ENCODE data around the gene CLDN14.
A peak's percentile ranks its signal among the peaks of the same experiment; 100 is the strongest.
"Not testable (repeated sequence)": the region's sequence is repeated elsewhere in the genome, so short reads cannot be mapped to it uniquely, and the experiment has no call there.

Gene CLDN14

DNA sequence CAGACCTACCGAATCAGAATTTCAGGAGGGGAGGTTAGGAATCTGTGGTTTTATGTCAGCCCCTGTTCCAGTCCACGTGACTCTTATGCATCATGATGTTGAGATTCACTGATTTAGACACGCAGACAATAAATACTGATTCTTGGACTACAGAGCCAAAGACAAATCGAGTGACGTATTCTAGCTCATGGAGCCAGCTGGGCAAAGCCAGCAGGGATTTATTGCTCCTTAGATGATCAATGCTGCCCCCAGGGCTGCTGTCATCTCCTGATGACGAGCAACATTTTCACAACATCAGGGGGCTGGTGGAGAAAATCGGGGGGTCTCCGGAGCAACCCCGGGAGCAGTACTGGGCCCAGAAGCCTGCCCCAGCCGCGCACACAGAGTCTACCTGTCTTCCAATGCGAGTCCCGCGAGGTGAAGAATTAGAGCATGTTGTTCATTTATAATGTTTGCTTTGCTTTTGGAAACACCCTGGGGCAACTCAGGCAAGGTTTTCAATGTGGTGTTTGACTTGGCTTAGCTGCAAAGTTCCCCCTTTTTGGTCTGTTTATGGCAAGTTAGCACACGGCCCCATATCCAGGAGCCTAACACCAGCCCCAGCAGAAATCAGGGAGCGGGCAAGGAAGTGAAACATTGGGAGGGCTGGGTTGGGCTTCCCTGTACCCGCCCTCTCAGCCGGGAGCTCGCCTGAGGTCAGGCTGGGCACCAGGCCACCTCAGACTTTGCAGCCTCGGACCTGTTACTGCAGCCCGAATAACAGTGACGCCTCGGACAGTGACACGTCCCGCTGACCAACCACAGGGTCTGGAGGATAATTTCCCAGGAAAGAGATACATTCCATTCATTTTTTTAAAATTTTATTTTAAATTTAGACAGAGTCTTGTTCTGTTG, 19.9 kb upstream of the CLDN14 start:
- DNase-seq: no peak

DNA sequence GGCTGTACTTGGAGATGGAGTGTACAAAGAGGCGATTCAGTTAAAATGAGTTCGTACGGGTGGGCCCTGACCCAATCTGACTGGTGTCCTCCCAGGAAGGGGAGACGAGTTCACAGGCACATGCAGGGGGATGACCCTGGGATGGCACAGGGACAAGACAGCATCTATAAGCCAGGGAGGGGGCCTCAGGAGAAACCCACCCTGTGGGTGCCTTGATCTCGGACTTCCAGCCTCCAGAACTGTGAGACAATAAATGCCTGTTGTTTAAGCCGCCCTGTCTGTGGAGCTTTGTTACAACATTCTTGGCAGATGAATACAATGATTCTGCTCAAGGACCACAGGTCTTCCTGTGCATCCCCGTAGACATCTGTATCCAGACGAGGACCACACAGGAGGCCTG, 14.6 kb upstream of the CLDN14 start:
- no peak for DNase-seq

DNA sequence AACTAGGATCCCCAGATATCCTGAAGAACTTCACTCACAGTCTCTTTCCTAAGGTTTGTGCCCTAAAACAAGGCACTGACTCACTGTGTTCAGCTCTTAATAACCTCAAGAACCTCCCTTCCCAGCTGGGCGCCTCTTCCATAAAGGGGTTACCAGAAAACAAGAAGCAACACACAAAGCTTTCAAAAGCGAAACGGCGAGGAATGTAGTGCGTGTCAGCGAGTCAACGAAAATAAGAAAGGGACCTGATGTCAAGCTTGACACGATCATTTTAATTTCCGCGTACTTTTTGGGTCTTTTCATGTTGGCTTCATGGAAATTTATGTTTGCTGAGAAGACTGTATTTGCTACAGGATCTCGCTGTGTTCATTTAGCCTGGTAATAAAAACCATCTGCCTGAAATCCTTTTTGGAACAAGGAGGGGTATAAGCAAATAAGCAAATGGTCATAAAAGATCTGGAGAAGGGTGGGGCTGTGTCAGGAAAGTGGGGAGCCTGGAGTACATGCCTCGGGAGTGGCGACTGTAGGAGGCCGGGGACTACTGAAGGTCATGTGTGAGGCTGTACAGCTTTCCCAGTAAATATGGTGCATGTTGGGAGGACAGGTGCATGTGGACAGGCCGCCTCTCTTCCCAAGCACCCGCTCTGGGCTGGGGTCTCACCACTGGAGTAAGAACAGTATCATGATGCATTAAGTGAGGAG, 11.4 kb upstream of the CLDN14 start:
- DNase-seq: no peak

DNA sequence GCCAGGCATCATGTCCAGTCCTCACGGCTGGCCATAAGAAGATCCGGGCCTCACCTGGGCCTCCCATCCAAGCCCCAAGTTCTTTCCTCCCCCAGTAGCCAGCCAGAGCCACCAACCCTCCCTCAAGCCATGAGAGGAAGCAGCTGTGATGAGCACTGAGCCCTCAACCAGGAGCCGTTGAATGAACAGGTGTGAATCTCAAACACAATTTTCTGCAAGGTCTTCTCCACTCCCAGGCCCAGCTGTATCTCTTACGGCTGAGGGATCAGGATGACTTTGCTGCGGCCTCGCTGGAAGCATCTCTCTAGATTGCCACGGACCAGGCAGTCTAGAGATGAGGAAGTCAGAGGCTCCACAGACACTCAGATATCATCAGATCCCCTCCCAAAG, 9.8 kb upstream of the CLDN14 start:
- DNase-seq: no peak

DNA sequence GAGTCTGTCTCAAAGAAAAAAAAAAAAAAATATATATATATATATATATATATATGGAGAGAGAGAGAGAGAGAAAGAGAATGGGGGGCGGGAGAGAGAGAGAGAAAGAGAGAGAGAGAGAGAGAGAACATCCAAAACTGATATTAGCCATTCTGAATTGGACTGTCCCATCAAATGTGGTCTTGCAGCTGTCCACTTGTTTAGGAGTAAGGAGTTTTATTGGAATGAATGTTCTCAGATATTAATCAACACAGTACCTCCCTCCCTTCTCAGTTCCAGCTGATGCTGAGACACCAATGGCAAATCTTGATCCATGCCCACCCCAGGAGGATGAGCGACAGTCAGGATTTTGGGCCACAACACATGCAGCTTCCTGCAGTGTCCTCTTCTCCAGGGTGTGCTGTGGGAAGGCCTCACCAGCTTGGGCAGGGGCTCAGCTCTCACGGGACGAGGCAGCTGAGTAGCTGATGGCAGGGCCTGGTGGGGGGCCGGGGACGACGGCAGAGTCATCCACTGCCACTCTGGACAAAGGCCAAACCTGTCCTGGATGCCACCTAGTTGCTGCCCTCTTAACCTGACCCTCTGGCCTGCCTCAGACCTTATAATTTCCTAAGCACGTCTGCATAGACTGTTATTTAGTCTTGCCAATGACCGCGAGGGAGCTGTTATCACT, 9.3 kb upstream of the CLDN14 start:
- no peak for DNase-seq

DNA sequence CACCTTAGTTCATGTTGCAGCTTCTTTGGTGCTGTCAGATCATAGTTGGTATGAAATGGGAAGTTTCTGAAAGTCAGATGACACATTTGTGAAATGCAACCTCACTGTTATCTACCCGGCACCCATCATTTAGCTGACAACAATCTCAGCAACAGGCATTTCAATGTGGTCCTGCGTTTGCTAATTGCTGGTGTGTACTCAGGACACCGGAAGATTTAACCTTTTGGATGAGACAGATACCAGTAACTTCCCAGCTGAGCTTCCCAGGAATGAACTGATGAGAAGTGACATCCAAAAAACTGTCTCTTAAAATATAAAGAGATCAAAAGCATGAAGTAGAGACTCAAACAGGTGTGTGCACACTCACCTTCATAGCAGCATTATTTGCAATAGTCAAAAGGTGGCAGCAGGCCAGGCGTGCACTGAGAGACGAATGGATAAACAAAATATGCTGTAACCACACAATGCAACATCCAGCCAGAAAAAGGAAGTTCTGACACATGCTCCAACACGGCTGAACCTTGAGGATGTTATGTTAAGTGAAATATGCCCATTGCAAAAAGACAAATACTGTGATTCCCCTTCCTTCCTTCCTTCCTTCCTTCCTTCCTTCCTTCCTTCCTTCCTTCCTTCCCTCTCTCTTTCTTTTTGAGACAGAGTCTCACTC, 7.9 kb upstream of the CLDN14 start:
- peak in 1 of 2 donors; percentile 50 for DNase-seq

DNA sequence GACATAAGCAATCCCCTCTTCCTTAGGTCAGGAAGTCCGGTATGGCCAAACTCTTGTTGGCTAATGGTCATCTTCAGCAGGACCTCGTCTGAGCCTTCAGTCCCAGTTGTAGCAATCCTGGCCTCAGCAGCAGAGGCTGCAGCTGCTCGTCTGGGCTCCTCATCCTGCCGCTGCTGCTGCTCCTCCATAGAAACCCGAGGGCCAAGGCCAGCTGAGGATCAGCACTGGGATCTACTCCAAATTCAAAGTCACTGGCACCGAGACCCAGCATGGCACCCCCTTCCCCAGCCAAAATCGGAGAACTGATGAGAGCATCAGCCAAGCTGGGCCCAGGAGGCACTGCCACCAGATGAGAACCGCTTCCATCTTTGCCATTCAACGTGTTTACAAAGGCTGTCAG, 6.3 kb upstream of the CLDN14 start:
- DNase-seq: no peak

DNA sequence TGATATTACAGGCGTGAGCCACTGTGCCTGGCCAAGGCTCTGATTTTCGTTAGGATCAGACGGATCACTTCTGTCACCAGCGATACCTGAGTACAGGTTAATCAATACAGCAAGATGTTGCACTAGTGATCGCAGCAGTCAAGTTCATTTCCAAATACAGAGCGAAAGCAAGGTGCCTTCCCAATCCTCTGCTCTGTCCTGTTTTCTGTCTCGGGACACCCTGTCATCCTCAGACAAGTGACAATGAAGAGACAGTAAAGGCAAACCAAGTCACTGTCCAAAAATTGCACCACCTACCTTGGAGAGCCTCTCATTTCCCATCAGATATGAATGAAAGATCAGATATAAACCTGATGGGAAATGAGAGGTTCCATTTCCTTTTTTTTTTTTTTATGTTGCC, 5.6 kb upstream of the CLDN14 start:
- DNase-seq: no peak

DNA sequence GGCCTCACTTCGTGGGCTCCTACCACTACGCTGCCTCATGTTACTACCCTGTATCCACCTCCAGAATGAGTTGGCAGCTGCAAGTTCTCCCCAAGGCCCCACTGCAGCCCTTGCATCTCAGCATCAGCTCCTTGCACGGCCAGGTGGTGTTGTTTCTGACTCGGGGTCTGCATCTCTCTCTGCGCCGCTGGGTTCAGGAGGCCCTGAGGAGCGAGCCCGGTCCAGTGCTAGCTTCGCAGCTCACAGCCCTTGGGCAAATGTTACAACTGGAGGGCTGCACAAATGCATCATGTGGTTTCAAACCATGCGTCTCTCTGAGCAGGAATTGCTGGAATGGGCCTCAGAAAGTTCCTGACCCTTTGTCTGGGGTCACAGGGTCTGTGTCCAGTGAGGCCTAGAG, 3.2 kb upstream of the CLDN14 start:
- DNase-seq: no peak

DNA sequence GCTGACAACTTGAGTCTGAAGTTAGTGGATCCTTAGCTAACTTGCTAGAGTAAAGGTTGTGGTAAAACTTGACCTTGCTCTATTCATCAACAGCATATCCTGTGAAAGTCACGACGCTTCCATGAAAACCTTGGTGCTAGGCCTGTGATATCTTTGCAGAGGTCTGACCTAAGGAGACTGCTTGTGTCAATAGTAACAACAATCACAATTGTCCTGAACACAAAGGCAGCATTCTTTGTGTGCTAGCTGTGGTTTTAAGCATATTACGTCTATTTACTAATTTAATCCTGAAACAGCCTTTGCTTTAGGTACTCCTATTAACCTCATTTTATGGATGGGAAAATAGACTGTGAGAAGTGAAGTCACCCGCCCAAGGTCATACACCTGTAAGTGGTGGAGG, 2.8 kb upstream of the CLDN14 start:
- DNase-seq: no peak

DNA sequence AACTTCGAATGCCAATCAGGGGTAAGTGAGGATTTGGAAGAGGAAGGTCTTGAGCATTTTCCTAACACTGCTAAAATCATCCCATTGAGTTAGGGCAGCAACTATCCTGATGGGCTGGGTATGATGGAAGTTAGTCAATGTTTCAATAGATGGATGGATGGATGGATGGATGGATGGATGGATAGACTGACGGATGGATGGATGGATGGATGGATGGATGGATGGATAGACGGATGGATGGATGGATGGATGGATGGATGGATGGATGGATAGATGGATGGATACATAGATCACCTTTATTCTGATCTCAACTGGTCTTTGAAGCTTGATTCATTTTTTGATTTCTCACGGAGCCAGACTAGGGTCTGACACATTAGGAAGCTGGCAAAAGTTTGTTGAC, 2.3 kb upstream of the CLDN14 start:
- DNase-seq: no peak

DNA sequence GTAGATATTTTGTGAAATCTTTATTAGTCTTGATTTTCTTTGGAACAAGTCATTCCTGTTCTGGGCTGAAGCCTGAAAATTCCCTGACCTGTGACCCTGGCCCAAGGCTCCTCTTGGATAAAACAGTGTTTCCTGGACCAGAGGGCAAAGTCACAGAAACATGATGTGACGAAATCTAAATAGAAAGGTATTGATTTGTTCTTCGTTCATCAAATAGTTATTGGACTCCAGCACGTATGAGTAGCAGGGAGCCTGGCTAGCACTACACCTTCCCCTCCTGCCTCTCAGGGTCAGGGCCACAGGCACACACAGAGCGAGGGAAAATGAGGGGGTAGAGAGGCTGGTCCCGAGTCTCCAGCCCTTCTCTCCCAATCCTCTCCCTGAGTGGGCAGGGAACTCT, 1.7 kb upstream of the CLDN14 start:
- DNase-seq: no peak

DNA sequence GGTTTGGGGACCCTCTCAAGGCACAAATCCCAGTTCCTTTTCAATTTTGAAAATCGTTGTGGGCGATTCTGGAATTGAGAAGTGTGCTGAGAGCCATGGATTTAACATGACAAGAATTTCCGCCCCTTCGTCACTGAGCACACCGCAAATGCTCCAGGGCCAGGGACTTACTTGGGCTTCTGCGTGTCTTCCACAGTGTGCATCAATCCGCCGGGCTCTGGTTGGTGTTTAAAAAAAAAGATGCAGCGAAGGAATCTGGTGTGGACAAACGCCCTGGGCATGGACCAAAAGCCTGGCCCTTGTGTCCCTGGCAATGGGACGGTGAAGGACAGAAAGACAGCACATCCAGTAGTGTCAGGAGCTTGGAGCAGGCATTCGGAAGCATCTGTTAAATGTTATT, 696 bp upstream of the CLDN14 start:
- DNase-seq: no peak

DNA sequence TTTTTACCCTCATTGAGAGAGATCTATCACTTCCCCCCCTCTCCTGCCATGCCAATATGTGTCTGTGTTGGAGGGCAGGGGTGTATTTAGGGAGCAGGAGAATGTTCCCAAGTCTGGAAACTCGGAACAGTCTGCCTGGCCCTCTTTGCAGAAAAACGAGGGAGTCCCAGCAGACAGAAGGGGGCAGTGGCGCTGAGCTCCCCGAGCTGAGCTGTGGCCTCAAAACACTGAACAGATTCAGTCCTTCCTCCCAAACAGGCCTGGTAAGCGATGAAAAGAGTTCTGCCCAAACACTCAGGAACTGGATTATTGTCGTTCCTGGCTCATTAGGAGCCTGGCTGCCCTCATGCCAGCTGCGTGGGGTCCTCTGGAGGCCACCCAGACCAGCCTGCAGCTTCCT, 981 bp downstream of the CLDN14 start:
- no peak for DNase-seq

DNA sequence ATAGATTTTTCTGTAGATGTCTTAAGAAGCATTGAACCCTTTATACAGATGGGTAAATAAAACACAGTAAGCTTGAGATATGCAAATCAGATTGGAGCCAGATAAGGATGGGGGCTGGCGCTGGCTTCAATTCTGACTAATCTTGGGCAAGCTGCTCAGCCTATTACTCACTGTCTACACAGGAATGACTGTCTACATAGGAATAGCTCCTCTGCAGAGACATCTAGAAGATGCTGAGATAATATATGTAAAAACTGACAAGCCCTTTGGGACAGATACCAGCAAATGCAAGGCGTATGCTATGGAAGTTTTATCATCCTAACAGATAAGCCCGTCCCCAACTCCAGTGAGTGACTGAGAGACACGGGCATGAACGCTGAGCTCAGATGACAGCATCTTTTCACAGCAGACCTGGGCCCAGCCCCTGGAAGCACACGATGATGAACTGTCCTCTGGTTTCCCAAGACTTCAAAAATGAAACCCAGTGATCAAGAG, 1.7 kb downstream of the CLDN14 start:
- DNase-seq: no peak

DNA sequence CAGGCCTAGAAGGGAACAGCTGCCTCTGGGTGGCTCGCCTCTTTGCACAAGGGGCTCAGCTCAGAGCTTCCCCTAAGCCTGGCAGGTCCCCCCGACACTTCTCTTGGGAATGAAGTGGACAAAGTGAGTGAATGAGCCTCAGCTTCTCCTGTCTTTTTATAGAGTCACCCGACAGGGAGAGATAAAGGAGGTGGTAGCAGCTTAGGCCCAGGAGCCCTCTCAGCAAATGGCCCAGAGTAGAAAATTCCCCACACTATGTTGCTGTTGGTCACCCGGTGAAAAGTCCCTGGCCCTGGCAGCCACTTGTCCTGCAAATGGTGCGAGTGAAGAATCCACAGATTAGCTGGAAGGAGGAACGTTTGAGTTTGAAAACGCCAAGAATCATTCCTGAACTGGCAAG, 2.4 kb downstream of the CLDN14 start:
- DNase-seq: no peak

DNA sequence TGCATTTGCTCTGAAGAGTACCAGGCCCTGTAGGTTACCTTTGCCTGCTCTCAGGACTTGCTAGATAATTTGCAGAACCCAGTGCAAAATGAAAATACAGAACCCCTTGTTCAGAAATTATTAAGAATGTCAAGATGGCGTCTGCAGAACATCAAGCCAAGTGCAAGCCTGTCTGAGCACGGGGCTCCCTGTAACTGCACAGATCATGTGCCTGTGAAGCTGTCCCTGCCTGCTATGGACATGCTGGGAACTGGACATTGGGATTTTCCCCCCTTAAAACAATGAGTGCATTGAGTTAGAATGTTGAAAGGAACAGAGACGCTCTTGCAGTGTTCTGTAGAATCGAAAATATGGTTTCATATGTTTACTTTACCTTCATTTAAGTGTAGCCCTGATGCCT, 2.9 kb downstream of the CLDN14 start:
- DNase-seq: no peak

DNA sequence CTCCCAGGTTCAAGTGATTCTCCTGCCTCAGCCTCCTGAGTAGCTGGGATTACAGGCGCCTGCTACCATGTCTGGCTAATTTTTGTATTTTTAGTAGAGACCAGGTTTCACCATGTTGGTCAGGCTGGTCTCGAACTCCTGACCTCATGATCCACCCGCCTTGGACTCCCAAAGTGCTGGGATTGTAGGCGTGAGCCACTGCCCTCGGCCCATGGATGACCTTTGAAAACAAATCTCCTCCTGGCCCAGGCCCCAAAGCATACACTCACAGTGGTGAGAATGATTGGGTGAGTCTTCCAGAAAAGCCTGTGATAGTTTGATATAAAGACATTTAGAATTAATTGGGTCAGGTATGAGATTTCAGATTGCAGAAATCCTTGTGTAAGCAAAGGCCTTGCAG, 3.4 kb downstream of the CLDN14 start:
- not testable (repeated sequence) for DNase-seq

DNA sequence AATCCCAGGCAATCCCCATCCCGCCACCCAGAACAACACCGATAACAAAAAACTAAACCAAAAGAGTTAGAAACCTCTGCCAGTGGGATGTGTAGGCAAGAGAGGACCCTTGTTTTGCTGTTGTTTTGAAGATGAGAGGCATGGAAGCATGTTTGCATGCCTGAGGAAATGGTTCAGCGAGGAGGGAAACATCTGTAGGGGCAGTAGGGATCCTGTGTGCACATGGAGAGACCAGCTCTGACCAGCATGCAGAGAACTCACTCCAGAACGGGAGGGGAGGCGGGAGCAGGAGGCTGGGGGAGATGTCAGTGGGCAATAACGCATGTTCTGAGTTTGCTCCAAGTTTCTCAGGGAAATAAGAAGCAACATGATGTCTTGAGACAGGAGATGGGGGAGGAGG, 5.3 kb downstream of the CLDN14 start:
- no peak for DNase-seq

DNA sequence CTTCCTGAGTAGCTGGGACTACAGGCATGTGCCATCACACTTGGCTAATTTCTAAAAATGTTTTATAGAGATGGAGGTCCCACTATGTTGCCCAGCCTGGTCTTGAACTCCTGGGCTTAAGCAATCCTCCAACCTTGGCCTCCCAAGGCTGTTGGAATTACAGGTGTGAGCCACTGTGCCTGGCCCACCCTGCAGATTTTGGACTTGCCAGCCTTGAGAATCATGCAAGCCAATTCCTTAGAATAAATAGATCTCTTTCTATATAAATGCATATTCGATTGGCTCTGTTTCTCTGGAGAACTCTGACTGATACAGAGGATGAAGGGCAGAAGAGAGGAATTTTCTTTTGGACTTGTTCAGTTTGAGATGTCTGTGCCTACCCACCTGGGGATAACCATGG, 6.7 kb downstream of the CLDN14 start:
- no peak for DNase-seq

DNA sequence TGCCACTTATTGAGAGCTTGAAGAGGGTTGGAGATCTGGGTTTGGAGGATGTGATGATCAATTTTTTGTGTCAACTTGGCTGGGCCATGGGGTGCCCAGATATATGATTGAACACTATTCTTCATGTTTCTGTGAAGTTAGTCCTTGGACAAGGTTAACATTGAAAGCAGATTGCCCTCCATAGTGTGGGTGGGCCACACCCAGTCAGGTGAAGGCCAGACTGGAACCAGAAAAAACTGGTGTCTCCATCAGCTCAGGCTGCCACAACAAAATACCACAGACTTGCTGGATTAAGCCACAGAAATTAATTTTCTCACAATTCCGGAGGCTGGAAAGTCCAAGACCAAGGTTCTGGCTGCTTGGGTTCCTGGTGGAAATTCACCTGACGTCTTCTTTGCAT, 7.5 kb downstream of the CLDN14 start:
- DNase-seq: no peak

DNA sequence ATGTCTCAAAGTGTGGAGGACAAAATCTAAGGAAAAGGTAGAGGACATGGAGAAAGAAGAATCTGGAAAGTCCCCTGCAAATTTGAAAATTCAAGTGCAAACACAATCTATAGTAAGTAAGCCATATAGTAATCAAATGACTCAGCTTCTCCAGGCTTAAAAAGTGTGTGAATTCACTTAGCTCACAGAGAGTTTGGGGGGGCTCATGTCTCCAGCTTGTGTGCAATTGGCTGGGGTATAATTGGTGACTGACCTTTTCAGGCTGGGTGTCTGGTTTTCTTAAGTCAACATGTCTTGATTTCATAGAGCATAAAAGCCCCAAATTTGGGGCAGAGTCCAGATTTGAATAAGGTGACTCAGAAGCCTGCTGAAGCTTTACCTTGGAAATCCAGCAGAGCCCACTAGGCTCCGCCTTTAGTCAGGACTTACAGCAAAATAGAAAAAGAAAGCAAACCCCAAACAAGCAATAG, 8.6 kb downstream of the CLDN14 start:
- no peak for DNase-seq

DNA sequence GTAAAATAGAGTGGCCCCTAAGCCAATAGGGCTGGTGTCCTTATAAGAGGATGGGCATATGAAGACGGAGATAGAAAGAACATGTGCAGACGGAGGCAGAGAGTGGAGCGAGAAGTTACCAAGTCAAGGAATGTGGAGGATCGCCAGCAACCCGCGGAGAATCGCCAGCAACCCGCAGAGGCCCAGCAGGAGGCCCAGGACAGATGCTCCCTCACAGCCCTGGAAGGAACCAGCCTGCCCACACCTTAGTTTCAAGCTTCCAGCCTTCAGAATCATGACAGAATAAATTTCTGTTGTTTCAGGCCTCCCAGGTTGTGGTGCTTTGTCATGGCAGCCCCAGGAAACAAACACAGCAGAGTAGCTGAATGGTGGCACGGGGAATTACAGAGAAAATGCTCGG, 9.6 kb downstream of the CLDN14 start:
- no peak for DNase-seq

All from bone marrow (tissue), 2 donors.